Endothelial cell of umbilical vein (primary cell): ENCODE results near the gene CSGALNACT2. TPM values are rescaled to one million over a fixed set of nuclear protein-coding genes. Genes with fewer than 3 reads are reported as not detected.

ENCODE experiments used
- BruUV-seq: library from RNA; stranded (reverse); fragments of 400-500 nt; replicated peaks from 2 replicates; lab custom pipeline; 2021; lab: Mats Ljungman, UMichigan
- CTCF ChIA-PET: fragments of 300-600, 350-600 bp; sonication (Branson Sonifier 250); formaldehyde crosslinking; loops from one replicate; lab custom pipeline; 2021; ENCODE audit warnings: antibody characterized with exemption, inconsistent platforms; lab: Charles Lee
- POLR2A ChIA-PET: fragments of 300-600, 350-600 bp; sonication (Branson Sonifier 250); formaldehyde crosslinking; loops from one replicate; lab custom pipeline; 2021; ENCODE audit warnings: antibody characterized with exemption, inconsistent platforms; lab: Charles Lee
- DNase-seq: peaks from one replicate; pipeline ENCODE4 v3.0.0-alpha.2; 2011; ENCODE audit warnings: low read depth, low spot score
- FAIRE-seq: peaks from 2 replicates; lab custom pipeline; 2011; peaks lifted over from hg19 to GRCh38; lab: Jason Lieb, UNC
- H2AFZ ChIP-seq: 2 replicates; pipeline ENCODE4 v1.6.0; 2012; ENCODE audit warnings: low read depth, low read length, control low read depth, inconsistent platforms
- H3K27ac ChIP-seq: 2 replicates; pipeline ENCODE4 v1.5.1; 2011; ENCODE audit warnings: low read depth, mild to moderate bottlenecking, control low read depth, low read length, moderate library complexity; ENCODE audit not compliant: insufficient read depth
- H3K27me3 ChIP-seq, 2 experiments: 2 replicates each; pipeline versions ENCODE4 v1.6.0 to v1.6.1; 2011; ENCODE audit warnings: low read length in 2 of 2, mixed read lengths in 1 of 2; ENCODE audit not compliant: control insufficient read depth in 2 of 2, insufficient read depth in 2 of 2
- H3K36me3 ChIP-seq, 2 experiments: 2 replicates in 1 of 2; 3 replicates in 1 of 2; pipeline ENCODE4 v1.5.1; 2011; ENCODE audit warnings: low read length in 2 of 2, mild to moderate bottlenecking in 1 of 2, moderate library complexity in 1 of 2; ENCODE audit not compliant: control insufficient read depth in 2 of 2, insufficient read depth in 2 of 2; ENCODE audit errors: extremely low read depth in 1 of 2
- H3K4me1 ChIP-seq: 3 replicates; pipeline ENCODE4 v1.5.1; 2011; ENCODE audit warnings: mild to moderate bottlenecking, low read length; ENCODE audit not compliant: control insufficient read depth, insufficient read depth; ENCODE audit errors: extremely low read depth
- H3K4me2 ChIP-seq: 2 replicates; pipeline ENCODE4 v1.6.1; 2011; ENCODE audit warnings: low read length, control low read depth, mixed read lengths; ENCODE audit not compliant: insufficient read depth
- H3K4me3 ChIP-seq, 3 experiments: fragments of 200-600 bp in 1 of 3; sonication (generic), shearing (Covaris generic) in 1 of 3; replicated peaks in 1 of 3; 2 replicates each; pipeline ENCODE4 v1.5.1; 2011 to 2016; ENCODE audit warnings: control low read depth in 3 of 3, low read length in 3 of 3, mild to moderate bottlenecking in 2 of 3, inconsistent platforms in 1 of 3, low read depth in 1 of 3, moderate library complexity in 1 of 3; ENCODE audit not compliant: insufficient read depth in 1 of 3
- H3K79me2 ChIP-seq: 2 replicates; pipeline ENCODE4 v1.6.0; 2012; ENCODE audit warnings: low read length, inconsistent platforms; ENCODE audit not compliant: control insufficient read depth, insufficient read depth
- H3K9ac ChIP-seq: replicated peaks from 2 replicates; pipeline ENCODE3; 2011; ENCODE audit warnings: low read length, control low read depth; ENCODE audit not compliant: insufficient read depth; ENCODE audit errors: extremely low read depth
- H3K9me1 ChIP-seq: replicated peaks from 3 replicates; pipeline ENCODE4 v1.6.0; 2011; ENCODE audit warnings: mild to moderate bottlenecking, low read length; ENCODE audit not compliant: control insufficient read depth, insufficient read depth; ENCODE audit errors: extremely low read depth
- H3K9me3 ChIP-seq: replicated peaks from 2 replicates; pipeline ENCODE4 v1.5.1; 2012; ENCODE audit warnings: low read length, inconsistent platforms; ENCODE audit not compliant: control insufficient read depth, insufficient read depth
- H4K20me1 ChIP-seq: replicated peaks from 2 replicates; pipeline ENCODE3; 2011; ENCODE audit warnings: mild to moderate bottlenecking, low read length; ENCODE audit not compliant: control insufficient read depth, insufficient read depth; ENCODE audit errors: extremely low read depth
- EZH2 ChIP-seq: IDR thresholded peaks from 2 replicates; pipeline ENCODE4 v1.6.1; 2012; ENCODE audit warnings: borderline replicate concordance, low read depth, mild to moderate bottlenecking, moderate library complexity, low read length, inconsistent platforms; ENCODE audit not compliant: severe bottlenecking
- FOS ChIP-seq: IDR thresholded peaks from 2 replicates; pipeline ENCODE4 v1.6.1; 2011; ENCODE audit warnings: mild to moderate bottlenecking, low read length, moderate library complexity, borderline replicate concordance; ENCODE audit not compliant: insufficient read depth
- GATA2 ChIP-seq: IDR thresholded peaks from 2 replicates; pipeline ENCODE4 v1.7.0; 2011; ENCODE audit warnings: low read depth, mild to moderate bottlenecking, moderate library complexity, mixed read lengths, low read length; ENCODE audit not compliant: insufficient read length, insufficient read depth
- JUN ChIP-seq: IDR thresholded peaks from 2 replicates; pipeline ENCODE4 v1.6.1; 2011; ENCODE audit warnings: borderline replicate concordance, low read depth; ENCODE audit not compliant: insufficient read length, insufficient read depth
- MYC ChIP-seq: IDR thresholded peaks from one replicate; pipeline ENCODE4 v1.6.1; 2011; ENCODE audit warnings: mild to moderate bottlenecking, low read depth, low read length
- POLR2A ChIP-seq: IDR thresholded peaks from 2 replicates; pipeline ENCODE4 v1.6.1; 2012; ENCODE audit warnings: low read depth, mild to moderate bottlenecking, control low read depth, low read length
- POLR2AphosphoS5 ChIP-seq: IDR thresholded peaks from 2 replicates; pipeline ENCODE4 v1.6.1; 2012; ENCODE audit warnings: low read depth, mild to moderate bottlenecking, control low read depth, low read length, moderate library complexity; ENCODE audit not compliant: insufficient read depth
- dilution Hi-C: fragments of 300-500 bp; cut with MboI; formaldehyde crosslinking; loops from one replicate; pipeline ENCODE4 v1.15.0; 2019; ENCODE audit warnings: low sequenced_read_pairs; ENCODE audit not compliant: extremely low pct_ligation_motif_present
- intact Hi-C: fragments of 100-400 bp; cut with micrococcal nuclease; formaldehyde crosslinking; loops from one replicate; pipeline ENCODE4 v1.10.0; 2022
- polyA plus RNA-seq, 4 experiments: library from polyadenylated mRNA; depleted of rRNA in 3 of 4; stranded (reverse) in 3 of 4; unstranded in 1 of 4; fragments of >200 nt; gene quantifications; 2 replicates each; pipeline versions ENCODE4 v1.2.1 to v1.2.3, GENCODE V29; 2011 to 2012; ENCODE audit warnings: missing spikeins in 1 of 4
- total RNA-seq: library from RNA; stranded (reverse); gene quantifications from 2 replicates; pipeline ENCODE4 v1.2.3, GENCODE V29; 2021
- TF ChIP-seq, protein P1 (sequence below): IDR thresholded peaks from 2 replicates; pipeline ENCODE4 v1.6.1; 2011; ENCODE audit not compliant: insufficient read depth, insufficient read length
- TF ChIP-seq, protein P2 (sequence below), 2 donors: IDR thresholded peaks; 1 replicate in 1 of 2; 2 replicates in 1 of 2; pipeline ENCODE4 v1.5.1; 2011; ENCODE audit warnings: low read length in 2 of 2, mild to moderate bottlenecking in 2 of 2, moderate library complexity in 2 of 2, control low read depth in 1 of 2, inconsistent platforms in 1 of 2, low read depth in 1 of 2; ENCODE audit not compliant: insufficient read depth in 1 of 2; ENCODE audit errors: extremely low read depth in 1 of 2

The CSGALNACT2 gene
- total and polyA plus RNA-seq, 2 donors (not counting 3 experiments of a cell fraction or from before 2014, with no cell fraction given): 9.7 to 17.7 TPM

GRCh38 chr10:43122826-43123225 lies 15.4 kb upstream of the CSGALNACT2 start:
- Histone ChIP-seq H3K9ac (no peak overlapping the region), H3K27ac (no peak overlapping the region), H3K4me1 (no peaks in the 10 kb centered on the region), H3K4me3 (no peak overlapping the region), H3K9me1 (no peaks in the 10 kb centered on the region), H3K9me3 (no peaks in the 10 kb centered on the region), H2AFZ (no peak overlapping the region), H4K20me1 (no peaks in the 10 kb centered on the region), H3K79me2 (no peaks in the 10 kb centered on the region), H3K4me2 (no peak overlapping the region), H3K36me3 (no peaks in the 10 kb centered on the region), H3K27me3 (no peaks in the 10 kb centered on the region)
- dilution Hi-C loops: no loop called here
- no peak for DNase-seq
- no peak for FAIRE-seq
- intact Hi-C loops: no loop called here
- CTCF ChIA-PET: no interaction called here
- POLR2A ChIA-PET: no interaction called here
- TF ChIP-seq MYC: no peak
- no peak for TF ChIP-seq EZH2
- no TSS peak for BruUV-seq

GRCh38 chr10:43123361-43124093 lies 14.7 kb upstream of the CSGALNACT2 start:
- no peak overlapping the region for H3K4me3 ChIP-seq
- no peak overlapping the region for H3K4me2 ChIP-seq
- FAIRE-seq: no peak
- no peaks in the 10 kb centered on the region for H4K20me1 ChIP-seq
- ChIA-PET CTCF (no interaction called here), POLR2A (no interaction called here)
- no TSS peak for BruUV-seq
- peaks cover 0 to 2% of the 10 kb centered on the region in 2 experiments for H3K27me3 ChIP-seq
- H3K79me2 ChIP-seq: no peaks in the 10 kb centered on the region
- dilution Hi-C loops: no loop called here
- H3K36me3 ChIP-seq: no peaks in the 10 kb centered on the region
- no peaks in the 10 kb centered on the region for H3K9me3 ChIP-seq
- H3K27ac ChIP-seq: no peak overlapping the region
- H2AFZ ChIP-seq: no peak overlapping the region
- TF ChIP-seq FOS (no peak), GATA2 (no peak), POLR2A (no peak), MYC (no peak), POLR2AphosphoS5 (no peak), JUN (no peak), EZH2 (no peak)
- TF ChIP-seq, protein P1, sequence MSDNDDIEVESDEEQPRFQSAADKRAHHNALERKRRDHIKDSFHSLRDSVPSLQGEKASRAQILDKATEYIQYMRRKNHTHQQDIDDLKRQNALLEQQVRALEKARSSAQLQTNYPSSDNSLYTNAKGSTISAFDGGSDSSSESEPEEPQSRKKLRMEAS: no peak
- TF ChIP-seq, protein P2, sequence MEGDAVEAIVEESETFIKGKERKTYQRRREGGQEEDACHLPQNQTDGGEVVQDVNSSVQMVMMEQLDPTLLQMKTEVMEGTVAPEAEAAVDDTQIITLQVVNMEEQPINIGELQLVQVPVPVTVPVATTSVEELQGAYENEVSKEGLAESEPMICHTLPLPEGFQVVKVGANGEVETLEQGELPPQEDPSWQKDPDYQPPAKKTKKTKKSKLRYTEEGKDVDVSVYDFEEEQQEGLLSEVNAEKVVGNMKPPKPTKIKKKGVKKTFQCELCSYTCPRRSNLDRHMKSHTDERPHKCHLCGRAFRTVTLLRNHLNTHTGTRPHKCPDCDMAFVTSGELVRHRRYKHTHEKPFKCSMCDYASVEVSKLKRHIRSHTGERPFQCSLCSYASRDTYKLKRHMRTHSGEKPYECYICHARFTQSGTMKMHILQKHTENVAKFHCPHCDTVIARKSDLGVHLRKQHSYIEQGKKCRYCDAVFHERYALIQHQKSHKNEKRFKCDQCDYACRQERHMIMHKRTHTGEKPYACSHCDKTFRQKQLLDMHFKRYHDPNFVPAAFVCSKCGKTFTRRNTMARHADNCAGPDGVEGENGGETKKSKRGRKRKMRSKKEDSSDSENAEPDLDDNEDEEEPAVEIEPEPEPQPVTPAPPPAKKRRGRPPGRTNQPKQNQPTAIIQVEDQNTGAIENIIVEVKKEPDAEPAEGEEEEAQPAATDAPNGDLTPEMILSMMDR (IDR thresholded peaks at IDR 0.05; ENCODE audit: extremely low read depth in 1 of 2, insufficient read depth in 1 of 2, low read depth in 1 of 2, low read length in 2 of 2): no peak
- no peak overlapping the region for H3K9ac ChIP-seq
- intact Hi-C loops: no loop called here
- H3K4me1 ChIP-seq: peaks cover 3% of the 10 kb centered on the region
- DNase-seq: no peak
- no peaks in the 10 kb centered on the region for H3K9me1 ChIP-seq
